Smooth muscle cell (in vitro differentiated cells): ENCODE measurements around the gene RSRC1. TPM values are rescaled to one million over a fixed set of nuclear protein-coding genes. Genes with fewer than 3 reads are reported as not detected.

ENCODE experiments used
- DNase-seq: peaks from one replicate; lab custom pipeline; 2025; ENCODE audit not compliant: unreplicated experiment; lab: John Stamatoyannopoulos, UW
- H2AFZ ChIP-seq: fragments of 200-600 bp; sonication (generic); 2 replicates; pipeline ENCODE4 v1.6.0; 2016; ENCODE audit warnings: antibody characterized with exemption, low read depth, mild to moderate bottlenecking
- H3F3A ChIP-seq: fragments of 200-600 bp; sonication (generic); 2 replicates; pipeline ENCODE4 v1.6.0; 2017; ENCODE audit warnings: antibody characterized with exemption, low read depth
- H3K27ac ChIP-seq: fragments of 200-600 bp; sonication (generic); 2 replicates; pipeline ENCODE4 v1.5.1; 2016; ENCODE audit warnings: low read depth, mild to moderate bottlenecking
- H3K27me3 ChIP-seq: fragments of 200-600 bp; sonication (generic); 2 replicates; pipeline ENCODE4 v1.6.1; 2016; ENCODE audit warnings: low read depth, mild to moderate bottlenecking
- H3K36me3 ChIP-seq: fragments of 200-600 bp; sonication (generic); 2 replicates; pipeline ENCODE4 v1.5.1; 2016; ENCODE audit warnings: low read depth
- H3K4me1 ChIP-seq: fragments of 200-600 bp; sonication (generic); 2 replicates; pipeline ENCODE4 v1.5.1; 2016; ENCODE audit warnings: low read depth
- H3K4me2 ChIP-seq: fragments of 200-600 bp; sonication (generic); 2 replicates; pipeline ENCODE4 v1.6.0; 2016; ENCODE audit warnings: mild to moderate bottlenecking
- H3K4me3 ChIP-seq: fragments of 200-600 bp; sonication (generic); 2 replicates; pipeline ENCODE4 v1.5.1; 2016; ENCODE audit warnings: mild to moderate bottlenecking
- H3K79me2 ChIP-seq: fragments of 200-600 bp; sonication (generic); 2 replicates; pipeline ENCODE4 v1.6.0; 2016; ENCODE audit warnings: low read depth, mild to moderate bottlenecking
- H3K9ac ChIP-seq: fragments of 200-600 bp; sonication (generic); 2 replicates; pipeline ENCODE4 v1.6.0; 2016; ENCODE audit warnings: low read depth
- H3K9me3 ChIP-seq: fragments of 200-600 bp; sonication (generic); replicated peaks from 2 replicates; pipeline ENCODE4 v1.5.1; 2016; ENCODE audit warnings: low read depth
- H4K20me1 ChIP-seq: fragments of 200-600 bp; sonication (generic); 2 replicates; pipeline ENCODE4 v1.6.0; 2016; ENCODE audit warnings: low read depth
- CTCF ChIP-seq: fragments of 200-600 bp; sonication (generic); IDR thresholded peaks from 2 replicates; pipeline ENCODE4 v1.5.1; 2017; ENCODE audit warnings: borderline replicate concordance, mild to moderate bottlenecking, antibody characterized with exemption; ENCODE audit not compliant: insufficient read depth, poor library complexity, severe bottlenecking
- WGBS: methylation state at CpG from one replicate; pipeline ENCODE4 v1.1.7; 2016; ENCODE audit warnings: low lambda C conversion rate; 5-methylcytosine and 5-hydroxymethylcytosine counted together
- polyA plus RNA-seq: library from polyadenylated mRNA; unstranded; fragments of >200 nt; fragmentation: Nextera tagmentation; extraction: Ambion mirVana; gene quantifications from 2 replicates; pipeline ENCODE4 v1.2.1, GENCODE V29; 2016
- total RNA-seq: library from RNA; depleted of rRNA; stranded (reverse); fragments of >200 nt; gene quantifications from 2 replicates; pipeline ENCODE4 v1.2.3, GENCODE V29; 2014

The RSRC1 gene
- total and polyA plus RNA-seq, 2 experiments from 2014 or later, result 18.5 to 43.9 TPM

GRCh38 chr3:158165141-158165655 lies 55.3 kb downstream of the RSRC1 start:
- Histone ChIP-seq H3K27me3 (no peaks in the 10 kb centered on the region), H3K4me1 (peaks cover 13% of the 10 kb centered on the region)
- 95% methylated on average over 5 of the region's 5 CpGs for WGBS

GRCh38 chr3:158165730-158166129 lies 55.8 kb downstream of the RSRC1 start:
- H3K27ac ChIP-seq, result no peak overlapping the region
- peaks cover 7% of the 10 kb centered on the region for H3K4me1 ChIP-seq
- no peak overlapping the region for H2AFZ ChIP-seq
- no peaks in the 10 kb centered on the region for H3K9me3 ChIP-seq
- no peak for TF ChIP-seq CTCF
- no peak overlapping the region for H3K9ac ChIP-seq
- H3K27me3 ChIP-seq, result no peaks in the 10 kb centered on the region
- H3K79me2 ChIP-seq, result no peaks in the 10 kb centered on the region
- H3K36me3 ChIP-seq, result no peaks in the 10 kb centered on the region
- H3F3A ChIP-seq, result peaks cover 2% of the 10 kb centered on the region
- H3K4me3 ChIP-seq, result no peak overlapping the region
- no peak for DNase-seq
- H3K4me2 ChIP-seq, result no peak overlapping the region
- H4K20me1 ChIP-seq, result peaks cover 17% of the 10 kb centered on the region

More at GRCh38 chr3:158165141-158165655, 55.3 kb downstream of the RSRC1 start:
- H3K79me2 ChIP-seq, result no peaks in the 10 kb centered on the region
- peaks cover 4% of the 10 kb centered on the region for H3F3A ChIP-seq
- H3K4me2 ChIP-seq, result no peak overlapping the region
- H2AFZ ChIP-seq, result no peak overlapping the region
- H4K20me1 ChIP-seq, result peaks cover 17% of the 10 kb centered on the region
- no peaks in the 10 kb centered on the region for H3K9me3 ChIP-seq
- no peak for TF ChIP-seq CTCF
- no peaks in the 10 kb centered on the region for H3K36me3 ChIP-seq
- no peak overlapping the region for H3K9ac ChIP-seq
- no peak for DNase-seq
- no peak overlapping the region for H3K4me3 ChIP-seq
- H3K27ac ChIP-seq, result no peak overlapping the region

- Histone ChIP-seq H3K9me3 (no peaks in the 10 kb centered on the region), H3K27me3 (no peaks in the 10 kb centered on the region), H3K4me1 (peaks cover 7% of the 10 kb centered on the region), H4K20me1 (peaks cover 17% of the 10 kb centered on the region), H3K27ac (no peak overlapping the region), H3K4me2 (no peak overlapping the region), H3K36me3 (no peaks in the 10 kb centered on the region), H2AFZ (no peak overlapping the region), H3K4me3 (no peak overlapping the region), H3K79me2 (no peaks in the 10 kb centered on the region), H3F3A (no peaks in the 10 kb centered on the region), H3K9ac (no peak overlapping the region)
- no peak for TF ChIP-seq CTCF
- DNase-seq, result no peak
- WGBS, result 79% methylated on average over 2 of the region's 2 CpGs
These were observed 56.3 kb downstream of the RSRC1 start for GRCh38 chr3:158166223-158166622.
